Measurements from ENCODE around the gene HMGCS1.

GRCh38 chr5:43332401-43332800, 19.2 kb upstream of the HMGCS1 start:
- no peak for TF ChIP-seq CTCF (IDR thresholded peaks at IDR 0.05)
- TF ChIP-seq POLR2A (IDR thresholded peaks at IDR 0.05), result no peak
